ENCODE data around the gene PDGFD.

The PDGFD gene

GRCh38 chr11:103994094-103994493 is 169.9 kb downstream of the PDGFD start:
- peak; percentile 49 to 57 for DNase-seq

GRCh38 chr11:103993507-103993906 is 170.4 kb downstream of the PDGFD start:
- peak in 1 of 2 experiments; percentile 51 for DNase-seq

- no peak for DNase-seq
Measured at GRCh38 chr11:103988595-103988969, 175.4 kb downstream of the PDGFD start.

- DNase-seq: no peak
Measured at GRCh38 chr11:103987629-103988594, 176.0 kb downstream of the PDGFD start.

GRCh38 chr11:103985041-103985440 is 178.9 kb downstream of the PDGFD start:
- no peak for DNase-seq

GRCh38 chr11:103980108-103980507 is 183.8 kb downstream of the PDGFD start:
- no peak for DNase-seq

- DNase-seq: no peak
Measured at GRCh38 chr11:103978616-103979595, 185.0 kb downstream of the PDGFD start.

GRCh38 chr11:103972013-103972412 is 191.9 kb downstream of the PDGFD start:
- no peak for DNase-seq

GRCh38 chr11:103970701-103971249 is 193.2 kb downstream of the PDGFD start:
- no peak for DNase-seq

- no peak for DNase-seq
Measured at GRCh38 chr11:103968685-103969084, 195.3 kb downstream of the PDGFD start.

- DNase-seq: no peak
Measured at GRCh38 chr11:103967985-103968384, 196.0 kb downstream of the PDGFD start.

GRCh38 chr11:103964390-103964789 is 199.6 kb downstream of the PDGFD start:
- DNase-seq: no peak

- no peak for DNase-seq
Measured at GRCh38 chr11:103963648-103964047, 200.3 kb downstream of the PDGFD start.

GRCh38 chr11:103961010-103961409 is 202.9 kb downstream of the PDGFD start:
- DNase-seq: no peak

- no peak for DNase-seq
Measured at GRCh38 chr11:103960108-103960507, 203.8 kb downstream of the PDGFD start.

GRCh38 chr11:103959279-103959942 is 204.5 kb downstream of the PDGFD start:
- no peak for DNase-seq

- DNase-seq: no peak
Measured at GRCh38 chr11:103958475-103959215, 205.3 kb downstream of the PDGFD start.

- peak in 1 of 2 experiments; percentile 34 for DNase-seq
Measured at GRCh38 chr11:103953797-103954486, 210.0 kb downstream of the PDGFD start.

GRCh38 chr11:103949781-103950180 is 214.2 kb downstream of the PDGFD start:
- no peak for DNase-seq

- no peak for DNase-seq
Measured at GRCh38 chr11:103948187-103948763, 215.7 kb downstream of the PDGFD start.

- DNase-seq: no peak
Measured at GRCh38 chr11:103947546-103947919, 216.4 kb downstream of the PDGFD start.
